Measurements from ENCODE around the gene FANCL.

DNA sequence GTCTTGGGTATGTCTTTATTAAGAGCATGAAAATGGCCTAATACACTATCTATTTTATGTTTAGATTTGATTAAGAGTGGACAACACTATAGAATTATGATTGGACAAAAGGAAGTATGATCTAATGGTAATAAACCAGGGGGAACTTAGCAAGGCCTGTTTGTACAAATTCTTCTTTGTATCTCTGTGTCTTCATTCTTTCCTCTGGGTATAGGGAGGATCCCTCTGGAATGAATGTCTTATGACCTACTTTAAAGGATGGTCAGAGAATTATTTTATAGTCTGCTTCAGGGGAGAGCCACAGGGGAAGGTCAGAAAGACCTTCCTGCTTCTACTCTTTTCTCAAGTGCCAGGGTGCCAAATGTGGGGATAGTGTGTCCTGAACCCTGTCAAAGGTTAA lies 42.8 kb upstream of the FANCL start:
- TF ChIP-seq, protein P1, sequence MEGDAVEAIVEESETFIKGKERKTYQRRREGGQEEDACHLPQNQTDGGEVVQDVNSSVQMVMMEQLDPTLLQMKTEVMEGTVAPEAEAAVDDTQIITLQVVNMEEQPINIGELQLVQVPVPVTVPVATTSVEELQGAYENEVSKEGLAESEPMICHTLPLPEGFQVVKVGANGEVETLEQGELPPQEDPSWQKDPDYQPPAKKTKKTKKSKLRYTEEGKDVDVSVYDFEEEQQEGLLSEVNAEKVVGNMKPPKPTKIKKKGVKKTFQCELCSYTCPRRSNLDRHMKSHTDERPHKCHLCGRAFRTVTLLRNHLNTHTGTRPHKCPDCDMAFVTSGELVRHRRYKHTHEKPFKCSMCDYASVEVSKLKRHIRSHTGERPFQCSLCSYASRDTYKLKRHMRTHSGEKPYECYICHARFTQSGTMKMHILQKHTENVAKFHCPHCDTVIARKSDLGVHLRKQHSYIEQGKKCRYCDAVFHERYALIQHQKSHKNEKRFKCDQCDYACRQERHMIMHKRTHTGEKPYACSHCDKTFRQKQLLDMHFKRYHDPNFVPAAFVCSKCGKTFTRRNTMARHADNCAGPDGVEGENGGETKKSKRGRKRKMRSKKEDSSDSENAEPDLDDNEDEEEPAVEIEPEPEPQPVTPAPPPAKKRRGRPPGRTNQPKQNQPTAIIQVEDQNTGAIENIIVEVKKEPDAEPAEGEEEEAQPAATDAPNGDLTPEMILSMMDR (IDR thresholded peaks at IDR 0.05): no peak
- no peak for TF ChIP-seq POLR2AphosphoS5 (IDR thresholded peaks at IDR 0.05)
